PC-3 (cell line): ENCODE measurements around the gene OR9G1. TPM values are rescaled to one million over a fixed set of nuclear protein-coding genes. Genes with fewer than 3 reads are reported as not detected.

Source experiments
- ATAC-seq: fragments of 200-7000 bp; cut with Tn5 transposase; 2 replicates; pipeline ENCODE4 v1.9.1; 2020; ENCODE audit warnings: mild to moderate bottlenecking, moderate library complexity
- BruUV-seq: library from RNA; stranded (reverse); fragments of 400-500 nt; replicated peaks from 2 replicates; lab custom pipeline; 2021; lab: Mats Ljungman, UMichigan
- CTCF ChIA-PET: fragments of 300-600 bp; sonication (Branson Sonifier 250); formaldehyde crosslinking; loops from one replicate; lab custom pipeline; 2022; ENCODE audit warnings: antibody characterized with exemption; lab: Charles Lee
- POLR2A ChIA-PET: fragments of 300-600 bp; sonication (Branson Sonifier 250); formaldehyde crosslinking; loops from one replicate; lab custom pipeline; 2022; ENCODE audit warnings: antibody characterized with exemption; ENCODE audit not compliant: unreplicated experiment; lab: Charles Lee
- DNase-seq: peaks from one replicate; pipeline ENCODE4 v3.0.0-alpha.2; 2015
- H2AFZ ChIP-seq: fragments of 300-600 bp; sonication (generic); 2 replicates; pipeline ENCODE4 v1.6.0; 2016; ENCODE audit warnings: antibody characterized with exemption, low read length
- H3F3A ChIP-seq: fragments of 300-600 bp; sonication (generic); one replicate; pipeline ENCODE4 v1.6.0; 2017; ENCODE audit warnings: antibody characterized with exemption, low read length, control low read depth, mild to moderate bottlenecking; ENCODE audit not compliant: unreplicated experiment
- H3K27ac ChIP-seq: fragments of 300-600 bp; sonication (generic); 2 replicates; pipeline ENCODE4 v1.5.1; 2016; ENCODE audit warnings: mild to moderate bottlenecking, low read length
- H3K27me3 ChIP-seq: fragments of 300-600 bp; sonication (generic); 2 replicates; pipeline ENCODE4 v1.6.1; 2016; ENCODE audit warnings: low read length, mixed read lengths
- H3K36me3 ChIP-seq: fragments of 300-600 bp; sonication (generic); 2 replicates; pipeline ENCODE4 v1.6.1; 2016; ENCODE audit warnings: low read depth, mixed run types, low read length, mixed read lengths
- H3K4me1 ChIP-seq: fragments of 300-600 bp; sonication (generic); 2 replicates; pipeline ENCODE4 v1.5.1; 2016; ENCODE audit warnings: low read length; ENCODE audit not compliant: insufficient read depth
- H3K4me2 ChIP-seq: fragments of 300-600 bp; sonication (generic); 2 replicates; pipeline ENCODE4 v1.6.0; 2016; ENCODE audit warnings: low read length
- H3K4me3 ChIP-seq: fragments of 300-600 bp; sonication (generic); 2 replicates; pipeline ENCODE4 v1.5.1; 2016; ENCODE audit warnings: mild to moderate bottlenecking, low read length, mixed read lengths
- H3K79me2 ChIP-seq: fragments of 300-600 bp; sonication (generic); 2 replicates; pipeline ENCODE4 v1.6.1; 2017; ENCODE audit warnings: low read length, mixed read lengths
- H3K9ac ChIP-seq: fragments of 300-600 bp; sonication (generic); 2 replicates; pipeline ENCODE4 v1.6.0; 2016; ENCODE audit warnings: mild to moderate bottlenecking, low read length
- H3K9me2 ChIP-seq: fragments of 300-600 bp; sonication (generic); replicated peaks from 2 replicates; pipeline ENCODE4 v1.6.1; 2016; ENCODE audit warnings: mixed run types, low read length, mixed read lengths
- H3K9me3 ChIP-seq: fragments of 300-600 bp; sonication (generic); 2 replicates; pipeline ENCODE4 v1.6.1; 2016; ENCODE audit warnings: low read length, mixed read lengths
- H4K20me1 ChIP-seq: fragments of 300-600 bp; sonication (generic); 2 replicates; pipeline ENCODE4 v1.6.1; 2016; ENCODE audit warnings: low read length, mixed read lengths
- EZH2 ChIP-seq: fragments of 300-600 bp; sonication (generic); IDR thresholded peaks from one replicate; pipeline ENCODE4 v1.6.1; 2017; ENCODE audit warnings: antibody characterized with exemption, mild to moderate bottlenecking, low read length; ENCODE audit not compliant: unreplicated experiment
- EZH2phosphoT487 ChIP-seq: fragments of 300-600 bp; sonication (generic); IDR thresholded peaks from 2 replicates; pipeline ENCODE4 v1.6.1; 2018; ENCODE audit warnings: mild to moderate bottlenecking, antibody characterized with exemption, low read length, borderline replicate concordance
- intact Hi-C: fragments of 100-400 bp; cut with micrococcal nuclease; formaldehyde crosslinking; loops from 2 replicates; pipeline ENCODE4 v1.9.0; 2023
- microRNA-seq: library from miRNA; unstranded; fragments of <30 nt; microRNA quantifications from one replicate; pipeline ENCODE4 v1.1.0, GENCODE V29; 2020; ENCODE audit not compliant: unreplicated experiment
- total RNA-seq: library from RNA; depleted of rRNA; stranded (reverse); fragments of >200 nt; gene quantifications from 2 replicates; pipeline ENCODE4 v1.2.3, GENCODE V29; 2014; rRNA removed
- TF ChIP-seq, protein P1 (sequence below): fragments of 300-600 bp; sonication (generic); conservative IDR thresholded peaks from 2 replicates; pipeline ENCODE4 v1.5.1; 2017; ENCODE audit warnings: antibody characterized with exemption, low read depth, mild to moderate bottlenecking, low read length

The OR9G1 gene
- total RNA-seq, 1 experiment from 2014 or later = not detected

DNA sequence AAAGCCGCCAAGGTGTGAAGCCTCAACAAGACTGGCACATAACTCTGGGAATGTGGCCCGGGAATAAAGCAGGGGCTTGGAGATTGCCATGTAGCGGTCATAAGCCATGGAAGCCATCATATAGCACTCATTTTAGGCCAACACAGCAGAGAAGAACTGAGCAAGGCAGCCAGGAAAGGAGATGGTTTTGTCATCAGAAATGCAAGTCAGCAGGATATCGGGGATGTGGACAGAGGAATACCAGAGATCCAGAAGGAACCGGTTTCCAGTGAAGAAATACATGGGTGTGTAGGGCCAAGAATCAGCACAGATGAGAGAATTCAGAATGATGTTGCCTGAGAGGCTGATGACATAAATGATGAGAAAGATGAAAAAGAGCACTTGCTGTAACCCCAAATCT, 52.6 kb downstream of the OR9G1 start:
- H3K36me3 ChIP-seq = no peaks in the 10 kb centered on the region
- H3K79me2 ChIP-seq = no peaks in the 10 kb centered on the region
- intact Hi-C loops = no loop called here
- H3K4me1 ChIP-seq = no peaks in the 10 kb centered on the region
- H3K4me2 ChIP-seq = no peak overlapping the region
- BruUV-seq = no TSS peak
- DNase-seq = no peak
- H3K27me3 ChIP-seq = peaks cover 4% of the 10 kb centered on the region; the same call in 1 of the 2 replicates
- no peak overlapping the region for H3K9ac ChIP-seq
- no peaks in the 10 kb centered on the region for H3K9me2 ChIP-seq
- no peak overlapping the region for H2AFZ ChIP-seq
- H3K27ac ChIP-seq = no peak overlapping the region
- POLR2A ChIA-PET = no interaction called here
- ATAC-seq = no peak
- CTCF ChIA-PET = no interaction called here
- no peaks in the 10 kb centered on the region for H4K20me1 ChIP-seq
- H3K4me3 ChIP-seq = no peak overlapping the region
- H3K9me3 ChIP-seq = peaks cover 12% of the 10 kb centered on the region
- no peaks in the 10 kb centered on the region for H3F3A ChIP-seq
- TF ChIP-seq EZH2phosphoT487 (no peak), EZH2 (no peak)
- TF ChIP-seq, protein P1, sequence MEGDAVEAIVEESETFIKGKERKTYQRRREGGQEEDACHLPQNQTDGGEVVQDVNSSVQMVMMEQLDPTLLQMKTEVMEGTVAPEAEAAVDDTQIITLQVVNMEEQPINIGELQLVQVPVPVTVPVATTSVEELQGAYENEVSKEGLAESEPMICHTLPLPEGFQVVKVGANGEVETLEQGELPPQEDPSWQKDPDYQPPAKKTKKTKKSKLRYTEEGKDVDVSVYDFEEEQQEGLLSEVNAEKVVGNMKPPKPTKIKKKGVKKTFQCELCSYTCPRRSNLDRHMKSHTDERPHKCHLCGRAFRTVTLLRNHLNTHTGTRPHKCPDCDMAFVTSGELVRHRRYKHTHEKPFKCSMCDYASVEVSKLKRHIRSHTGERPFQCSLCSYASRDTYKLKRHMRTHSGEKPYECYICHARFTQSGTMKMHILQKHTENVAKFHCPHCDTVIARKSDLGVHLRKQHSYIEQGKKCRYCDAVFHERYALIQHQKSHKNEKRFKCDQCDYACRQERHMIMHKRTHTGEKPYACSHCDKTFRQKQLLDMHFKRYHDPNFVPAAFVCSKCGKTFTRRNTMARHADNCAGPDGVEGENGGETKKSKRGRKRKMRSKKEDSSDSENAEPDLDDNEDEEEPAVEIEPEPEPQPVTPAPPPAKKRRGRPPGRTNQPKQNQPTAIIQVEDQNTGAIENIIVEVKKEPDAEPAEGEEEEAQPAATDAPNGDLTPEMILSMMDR = no peak

Small RNAs within 50 kb of the gene (microRNA-seq; reads per million reads assigned to microRNA genes)
- gene MIR6128 = not detected

Other genes with a start within 250 kb of the OR9G1 start
- not detected in 2 replicates for gene OR5M3, start 225.7 kb upstream of the OR9G1 start, total RNA-seq
- not detected in 2 replicates for gene OR5M8, start 207.7 kb upstream of the OR9G1 start, total RNA-seq
- gene OR5M11, start 155.8 kb upstream of the OR9G1 start, total RNA-seq = not detected in 2 replicates
- not detected in 2 replicates for gene OR5M10, start 121.4 kb upstream of the OR9G1 start, total RNA-seq
- gene OR5M1, start 84.2 kb upstream of the OR9G1 start, total RNA-seq = not detected in 2 replicates
- not detected in 2 replicates for gene OR5AP2, start 56.7 kb upstream of the OR9G1 start, total RNA-seq
- not detected in 2 replicates for gene OR5AR1, start 35.4 kb upstream of the OR9G1 start, total RNA-seq
- not detected in 2 replicates for gene OR9G4, start 49.6 kb downstream of the OR9G1 start, total RNA-seq